Measurements from ENCODE around the gene PROM2. TPM values are rescaled to one million over a fixed set of nuclear protein-coding genes. Genes with fewer than 3 reads are reported as not detected.

PROM2 gene
- polyA plus RNA-seq, 2 donors = 56.0 to 82.4 TPM

DNA sequence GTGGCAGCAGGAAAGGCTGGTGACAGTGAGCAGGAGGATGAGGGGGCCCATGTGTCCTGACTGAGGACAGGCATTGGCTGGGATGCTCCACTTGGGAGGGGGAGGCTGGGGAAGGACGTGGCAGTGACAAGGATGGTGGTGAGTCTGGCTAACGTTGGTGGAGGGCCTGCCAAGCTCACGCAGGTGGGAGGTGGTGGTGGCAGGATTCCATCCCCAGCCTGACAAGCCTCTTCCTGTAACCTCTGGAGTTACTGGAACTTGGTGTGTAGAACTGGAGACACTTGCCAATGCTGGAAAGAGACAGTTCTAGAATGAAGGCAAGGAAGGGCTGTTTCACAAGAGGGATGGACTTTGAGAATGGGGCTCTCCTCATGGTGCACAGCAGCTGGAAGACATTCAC, 8.2 kb downstream of the PROM2 start:
- H3K4me1 ChIP-seq (ENCODE audit: control insufficient read depth in 2 of 2, insufficient read depth in 2 of 2, low read length in 1 of 2) = peaks cover 0 to 20% of the 10 kb centered on the region in 2 donors
- no peak overlapping the region for H3K27ac ChIP-seq (ENCODE audit: low read depth in 2 of 2, low read length in 1 of 2)
- 25 to 33% methylated on average over 3 of the region's 3 CpGs for WGBS, 2 donors
- H3K9me3 ChIP-seq (ENCODE audit: control insufficient read depth in 2 of 2, insufficient read depth in 1 of 2, low read depth in 1 of 2, low read length in 1 of 2) = no peaks in the 10 kb centered on the region
- H3K36me3 ChIP-seq (ENCODE audit: control insufficient read depth in 2 of 2, insufficient read depth in 2 of 2, low read length in 1 of 2) = peaks cover 0 to 61% of the 10 kb centered on the region in 2 donors
- no peaks in the 10 kb centered on the region for H3K27me3 ChIP-seq (ENCODE audit: control insufficient read depth in 1 of 2, insufficient read depth in 2 of 2, low read length in 2 of 2)
- H3K4me3 ChIP-seq (ENCODE audit: low read depth in 1 of 2, low read length in 2 of 2) = no peak overlapping the region

DNA sequence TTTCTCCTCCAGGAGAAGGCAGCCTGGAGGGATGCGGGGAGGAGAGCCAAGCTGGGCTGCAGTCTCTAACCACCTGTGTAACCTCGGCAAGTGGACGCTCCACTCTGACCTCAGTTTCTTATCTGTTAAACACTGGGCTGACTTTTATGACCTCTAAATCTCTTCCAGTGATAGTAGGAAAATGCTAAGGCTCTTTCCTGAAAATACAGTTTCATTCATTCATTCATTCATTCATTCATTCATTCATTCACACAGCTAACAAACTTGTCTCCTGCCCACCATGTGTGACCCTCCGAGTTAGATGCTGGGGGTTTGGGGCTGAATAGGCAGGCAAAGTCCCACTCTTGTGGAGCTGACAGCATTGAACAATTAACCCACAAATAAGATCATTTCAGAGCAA, 9.3 kb downstream of the PROM2 start:
- H3K4me1 ChIP-seq (ENCODE audit: control insufficient read depth in 2 of 2, insufficient read depth in 2 of 2, low read length in 1 of 2) = peaks cover 0 to 14% of the 10 kb centered on the region in 2 donors
- H3K27ac ChIP-seq (ENCODE audit: low read depth in 2 of 2, low read length in 1 of 2) = no peak overlapping the region
- no peaks in the 10 kb centered on the region for H3K27me3 ChIP-seq (ENCODE audit: control insufficient read depth in 1 of 2, insufficient read depth in 2 of 2, low read length in 2 of 2)
- H3K36me3 ChIP-seq (ENCODE audit: control insufficient read depth in 2 of 2, insufficient read depth in 2 of 2, low read length in 1 of 2) = peaks cover 0 to 68% of the 10 kb centered on the region in 2 donors
- WGBS, 2 donors = 92 to 94% methylated on average over 4 of the region's 4 CpGs
- no peak overlapping the region for H3K4me3 ChIP-seq (ENCODE audit: low read depth in 1 of 2, low read length in 2 of 2)
- no peaks in the 10 kb centered on the region for H3K9me3 ChIP-seq (ENCODE audit: control insufficient read depth in 2 of 2, insufficient read depth in 1 of 2, low read depth in 1 of 2, low read length in 1 of 2)

DNA sequence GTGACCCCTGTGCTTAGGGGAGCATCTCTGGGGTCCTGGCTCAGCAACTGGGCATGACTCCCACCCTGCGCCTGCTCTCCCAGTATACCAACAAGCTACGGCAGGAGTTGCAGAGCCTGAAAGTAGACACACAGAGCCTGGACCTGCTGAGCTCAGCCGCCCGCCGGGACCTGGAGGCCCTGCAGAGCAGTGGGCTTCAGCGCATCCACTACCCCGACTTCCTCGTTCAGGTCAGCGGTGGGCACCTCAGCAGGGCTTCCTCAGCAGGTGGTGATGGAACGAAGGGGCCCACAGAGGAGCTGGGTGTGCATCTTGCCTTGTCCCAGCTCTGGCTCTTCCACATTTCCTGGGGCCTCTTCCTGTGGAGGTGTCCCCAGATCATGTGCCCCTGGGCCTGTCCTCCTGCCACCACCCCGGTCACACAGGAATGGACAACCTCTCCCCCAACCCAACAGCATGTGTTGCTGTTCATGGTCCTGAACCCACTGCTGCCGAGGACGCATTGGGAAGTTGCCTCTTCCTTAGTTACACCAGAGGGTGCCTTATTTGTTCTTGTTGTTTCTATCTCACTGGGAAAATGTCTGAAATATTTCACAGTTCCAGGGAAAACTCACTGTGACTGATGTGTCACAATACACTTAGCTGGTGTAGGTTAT, 10.8 kb downstream of the PROM2 start:
- no peak overlapping the region for H3K4me3 ChIP-seq (ENCODE audit: low read depth in 1 of 2, low read length in 2 of 2)
- H3K9me3 ChIP-seq (ENCODE audit: control insufficient read depth in 2 of 2, insufficient read depth in 1 of 2, low read depth in 1 of 2, low read length in 1 of 2) = no peaks in the 10 kb centered on the region
- H3K4me1 ChIP-seq (ENCODE audit: control insufficient read depth in 2 of 2, insufficient read depth in 2 of 2, low read length in 1 of 2) = peaks cover 0 to 11% of the 10 kb centered on the region in 2 donors
- 91 to 94% methylated on average over 13 of the region's 13 CpGs for WGBS, 2 donors
- no peak overlapping the region for H3K27ac ChIP-seq (ENCODE audit: low read depth in 2 of 2, low read length in 1 of 2)
- peaks cover 0 to 71% of the 10 kb centered on the region in 2 donors for H3K36me3 ChIP-seq (ENCODE audit: control insufficient read depth in 2 of 2, insufficient read depth in 2 of 2, low read length in 1 of 2)
- H3K27me3 ChIP-seq (ENCODE audit: control insufficient read depth in 1 of 2, insufficient read depth in 2 of 2, low read length in 2 of 2) = no peaks in the 10 kb centered on the region

DNA sequence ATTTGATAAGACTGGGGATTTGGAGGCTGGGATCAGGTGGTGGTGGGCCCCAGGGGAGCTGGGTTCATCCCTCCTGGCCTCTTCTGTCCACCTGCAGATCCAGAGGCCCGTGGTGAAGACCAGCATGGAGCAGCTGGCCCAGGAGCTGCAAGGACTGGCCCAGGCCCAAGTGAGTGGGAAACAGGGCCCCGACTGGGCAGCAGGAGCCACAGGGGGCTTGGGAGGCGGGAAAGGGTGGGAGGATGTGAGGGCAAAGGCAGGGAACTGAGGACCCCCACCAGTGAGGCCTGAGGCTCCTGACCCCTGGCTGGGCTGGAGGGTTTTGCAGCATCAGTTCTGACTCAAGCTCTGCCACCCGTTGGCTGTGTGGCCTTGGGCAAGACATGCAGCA, 11.3 kb downstream of the PROM2 start:
- Histone ChIP-seq H3K27me3 (ENCODE audit: control insufficient read depth in 1 of 2, insufficient read depth in 2 of 2, low read length in 2 of 2) (no peaks in the 10 kb centered on the region), H3K27ac (ENCODE audit: low read depth in 2 of 2, low read length in 1 of 2) (no peak overlapping the region), H3K36me3 (ENCODE audit: control insufficient read depth in 2 of 2, insufficient read depth in 2 of 2, low read length in 1 of 2) (peaks cover 0 to 71% of the 10 kb centered on the region in 2 donors), H3K4me1 (ENCODE audit: control insufficient read depth in 2 of 2, insufficient read depth in 2 of 2, low read length in 1 of 2) (peaks cover 0 to 11% of the 10 kb centered on the region in 2 donors), H3K4me3 (ENCODE audit: low read depth in 1 of 2, low read length in 2 of 2) (no peak overlapping the region), H3K9me3 (ENCODE audit: control insufficient read depth in 2 of 2, insufficient read depth in 1 of 2, low read depth in 1 of 2, low read length in 1 of 2) (peaks cover 0 to 3% of the 10 kb centered on the region in 2 donors)
- 59 to 62% methylated on average over 4 of the region's 4 CpGs for WGBS, 2 donors

DNA sequence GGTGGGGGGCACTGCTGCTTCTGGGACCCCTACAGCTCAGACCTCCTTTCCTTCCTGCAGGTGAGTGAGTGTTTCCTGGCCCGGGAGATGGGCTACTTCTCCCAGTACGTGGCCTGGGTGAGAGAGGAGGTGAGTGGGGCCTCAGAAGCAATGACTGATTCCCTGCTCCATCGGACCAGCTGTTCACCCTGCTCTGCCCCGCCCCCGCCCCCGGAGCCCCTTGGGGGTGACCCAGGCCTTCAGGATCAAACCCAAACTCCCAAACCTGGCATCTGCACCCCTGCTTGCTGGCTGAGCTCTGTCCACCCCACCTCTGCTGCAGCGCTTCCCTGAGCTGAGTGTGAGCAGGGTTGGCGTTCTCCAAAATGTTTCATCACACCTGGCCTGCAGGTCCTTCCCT, 13.1 kb downstream of the PROM2 start:
- 84 to 89% methylated on average over 8 of the region's 8 CpGs for WGBS, 2 donors
- H3K27me3 ChIP-seq (ENCODE audit: control insufficient read depth in 1 of 2, insufficient read depth in 2 of 2, low read length in 2 of 2) = no peaks in the 10 kb centered on the region
- H3K36me3 ChIP-seq (ENCODE audit: control insufficient read depth in 2 of 2, insufficient read depth in 2 of 2, low read length in 1 of 2) = peaks cover 0 to 56% of the 10 kb centered on the region in 2 donors
- H3K27ac ChIP-seq (ENCODE audit: low read depth in 2 of 2, low read length in 1 of 2) = no peak overlapping the region
- H3K9me3 ChIP-seq (ENCODE audit: control insufficient read depth in 2 of 2, insufficient read depth in 1 of 2, low read depth in 1 of 2, low read length in 1 of 2) = peaks cover 0 to 4% of the 10 kb centered on the region in 2 donors
- H3K4me1 ChIP-seq (ENCODE audit: control insufficient read depth in 2 of 2, insufficient read depth in 2 of 2, low read length in 1 of 2) = peaks cover 0 to 9% of the 10 kb centered on the region in 2 donors
- no peak overlapping the region for H3K4me3 ChIP-seq (ENCODE audit: low read depth in 1 of 2, low read length in 2 of 2)

DNA sequence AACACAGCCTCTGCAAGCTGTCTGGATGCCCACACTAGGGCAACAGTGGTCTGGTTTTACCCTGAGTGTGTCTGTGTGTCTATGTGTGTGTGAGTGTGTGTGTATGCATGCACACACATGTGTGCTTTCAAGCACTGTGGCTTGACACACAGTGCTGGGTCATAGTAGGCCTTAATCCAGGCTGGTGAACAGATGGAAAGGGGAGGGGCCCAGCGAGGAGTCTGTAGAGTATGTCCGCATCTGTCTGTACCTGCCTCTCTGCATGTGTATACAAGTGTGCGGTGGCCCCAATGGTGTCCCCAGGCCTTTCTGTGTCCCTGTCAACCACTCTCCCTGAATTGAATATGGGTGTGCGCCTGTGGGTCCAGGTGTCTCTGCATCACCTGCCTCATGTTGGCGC, 13.6 kb downstream of the PROM2 start:
- Histone ChIP-seq H3K27ac (ENCODE audit: low read depth in 2 of 2, low read length in 1 of 2) (no peak overlapping the region), H3K9me3 (ENCODE audit: control insufficient read depth in 2 of 2, insufficient read depth in 1 of 2, low read depth in 1 of 2, low read length in 1 of 2) (peaks cover 0 to 4% of the 10 kb centered on the region in 2 donors), H3K27me3 (ENCODE audit: control insufficient read depth in 1 of 2, insufficient read depth in 2 of 2, low read length in 2 of 2) (no peaks in the 10 kb centered on the region), H3K4me3 (ENCODE audit: low read depth in 1 of 2, low read length in 2 of 2) (no peak overlapping the region), H3K4me1 (ENCODE audit: control insufficient read depth in 2 of 2, insufficient read depth in 2 of 2, low read length in 1 of 2) (peaks cover 0 to 5% of the 10 kb centered on the region in 2 donors), H3K36me3 (ENCODE audit: control insufficient read depth in 2 of 2, insufficient read depth in 2 of 2, low read length in 1 of 2) (peaks cover 0 to 52% of the 10 kb centered on the region in 2 donors)
- WGBS, 2 donors = 90 to 94% methylated on average over 5 of the region's 5 CpGs

DNA sequence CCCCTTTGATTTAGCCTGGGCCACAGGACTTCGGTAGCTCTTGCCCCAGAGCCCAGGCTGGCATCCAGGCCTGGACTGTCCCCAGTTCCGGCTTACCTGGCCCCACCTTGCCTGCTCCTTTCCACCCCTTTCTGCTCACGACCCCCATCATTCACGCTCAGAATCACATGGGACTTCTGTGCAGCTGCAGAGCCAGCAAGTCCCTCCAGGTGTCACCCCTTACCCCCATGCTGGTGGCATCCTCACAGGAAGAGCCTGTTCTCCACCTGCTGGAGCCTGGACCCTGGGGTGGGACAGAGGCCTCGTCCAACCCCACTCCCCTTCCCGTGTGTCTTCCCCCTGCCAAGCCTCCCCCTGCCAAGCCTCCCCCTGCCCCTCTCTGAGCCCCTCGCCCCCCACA, 15.0 kb downstream of the PROM2 start:
- Histone ChIP-seq H3K36me3 (ENCODE audit: control insufficient read depth in 2 of 2, insufficient read depth in 2 of 2, low read length in 1 of 2) (peaks cover 0 to 42% of the 10 kb centered on the region in 2 donors), H3K27me3 (ENCODE audit: control insufficient read depth in 1 of 2, insufficient read depth in 2 of 2, low read length in 2 of 2) (no peaks in the 10 kb centered on the region), H3K27ac (ENCODE audit: low read depth in 2 of 2, low read length in 1 of 2) (no peak overlapping the region), H3K4me1 (ENCODE audit: control insufficient read depth in 2 of 2, insufficient read depth in 2 of 2, low read length in 1 of 2) (peaks cover 0 to 7% of the 10 kb centered on the region in 2 donors), H3K4me3 (ENCODE audit: low read depth in 1 of 2, low read length in 2 of 2) (no peak overlapping the region), H3K9me3 (ENCODE audit: control insufficient read depth in 2 of 2, insufficient read depth in 1 of 2, low read depth in 1 of 2, low read length in 1 of 2) (peaks cover 0 to 4% of the 10 kb centered on the region in 2 donors)
- WGBS, 2 donors = 79 to 80% methylated on average over 7 of the region's 7 CpGs

DNA sequence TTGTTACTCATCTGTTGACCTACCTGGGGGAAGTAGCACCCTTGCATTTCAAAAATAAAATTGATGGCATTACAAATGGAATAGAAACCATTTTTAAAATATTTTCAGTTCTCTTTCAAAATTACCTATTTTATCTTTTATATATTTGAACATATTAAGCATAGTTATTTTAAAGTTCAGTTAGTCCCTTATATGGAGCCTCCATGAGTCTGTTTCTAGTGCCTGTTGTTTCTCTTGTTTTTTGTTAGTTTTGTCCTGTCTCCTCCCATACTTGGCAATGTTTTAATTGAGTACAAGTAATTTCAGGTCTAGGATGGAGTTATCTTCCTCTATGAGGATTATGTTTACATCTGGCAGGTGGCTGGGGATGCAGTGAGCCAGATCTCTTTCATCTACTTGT, 17.0 kb downstream of the PROM2 start:
- H3K36me3 ChIP-seq (ENCODE audit: control insufficient read depth in 2 of 2, insufficient read depth in 2 of 2, low read length in 1 of 2) = peaks cover 0 to 32% of the 10 kb centered on the region in 2 donors
- no peak overlapping the region for H3K4me3 ChIP-seq (ENCODE audit: low read depth in 1 of 2, low read length in 2 of 2)

DNA sequence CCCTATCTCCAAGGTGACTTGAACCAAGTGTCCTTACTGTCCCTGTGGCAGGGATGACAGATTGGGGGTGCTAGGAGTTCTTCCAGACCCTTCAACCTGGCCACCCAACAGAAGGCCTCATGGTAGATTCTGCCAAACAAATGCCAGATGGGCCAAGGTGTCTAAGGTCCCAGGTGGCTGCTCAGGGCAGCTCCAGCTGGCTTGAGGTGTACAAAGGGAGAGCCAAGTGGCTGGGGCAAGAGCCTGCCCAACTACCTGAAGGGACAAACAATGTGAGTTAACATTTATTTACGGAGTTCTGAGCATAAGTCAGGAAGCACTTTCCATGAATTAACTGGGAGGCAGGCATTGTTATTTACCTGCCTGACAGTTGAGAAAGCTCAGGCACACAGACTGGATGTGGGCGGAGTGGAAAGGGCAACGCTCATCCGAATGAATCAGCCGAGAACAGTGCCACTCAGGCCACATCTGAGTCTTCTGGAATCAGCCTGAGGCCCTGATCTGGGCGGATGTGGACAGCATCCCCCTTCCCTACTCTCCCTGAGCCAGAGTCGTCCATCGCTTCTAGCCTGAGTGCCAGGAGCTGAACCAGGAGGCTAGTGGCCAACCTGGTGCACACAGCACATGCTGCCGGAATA, 18.5 kb downstream of the PROM2 start:
- no peak overlapping the region for H3K27ac ChIP-seq (ENCODE audit: low read depth in 2 of 2, low read length in 1 of 2)
- 65% methylated on average over 9 of the region's 9 CpGs for WGBS, 2 donors

More for the DNA sequence above, 17.0 kb downstream of the PROM2 start:
- H3K27ac ChIP-seq (ENCODE audit: low read depth in 2 of 2, low read length in 1 of 2) = no peak overlapping the region
- peaks cover 0 to 6% of the 10 kb centered on the region in 2 donors for H3K4me1 ChIP-seq (ENCODE audit: control insufficient read depth in 2 of 2, insufficient read depth in 2 of 2, low read length in 1 of 2)
- peaks cover 0 to 5% of the 10 kb centered on the region in 2 donors for H3K9me3 ChIP-seq (ENCODE audit: control insufficient read depth in 2 of 2, insufficient read depth in 1 of 2, low read depth in 1 of 2, low read length in 1 of 2)
- no peaks in the 10 kb centered on the region for H3K27me3 ChIP-seq (ENCODE audit: control insufficient read depth in 1 of 2, insufficient read depth in 2 of 2, low read length in 2 of 2)

More for the DNA sequence above, 18.5 kb downstream of the PROM2 start:
- Histone ChIP-seq H3K36me3 (ENCODE audit: control insufficient read depth in 2 of 2, insufficient read depth in 2 of 2, low read length in 1 of 2) (peaks cover 0 to 21% of the 10 kb centered on the region in 2 donors), H3K27me3 (ENCODE audit: control insufficient read depth in 1 of 2, insufficient read depth in 2 of 2, low read length in 2 of 2) (no peaks in the 10 kb centered on the region), H3K4me1 (ENCODE audit: control insufficient read depth in 2 of 2, insufficient read depth in 2 of 2, low read length in 1 of 2) (peaks cover 0 to 5% of the 10 kb centered on the region in 2 donors), H3K9me3 (ENCODE audit: control insufficient read depth in 2 of 2, insufficient read depth in 1 of 2, low read depth in 1 of 2, low read length in 1 of 2) (peaks cover 0 to 5% of the 10 kb centered on the region in 2 donors), H3K4me3 (ENCODE audit: low read depth in 1 of 2, low read length in 2 of 2) (no peak overlapping the region)
